Measurements from ENCODE around the gene GABPB1.

GABPB1 gene

DNA sequence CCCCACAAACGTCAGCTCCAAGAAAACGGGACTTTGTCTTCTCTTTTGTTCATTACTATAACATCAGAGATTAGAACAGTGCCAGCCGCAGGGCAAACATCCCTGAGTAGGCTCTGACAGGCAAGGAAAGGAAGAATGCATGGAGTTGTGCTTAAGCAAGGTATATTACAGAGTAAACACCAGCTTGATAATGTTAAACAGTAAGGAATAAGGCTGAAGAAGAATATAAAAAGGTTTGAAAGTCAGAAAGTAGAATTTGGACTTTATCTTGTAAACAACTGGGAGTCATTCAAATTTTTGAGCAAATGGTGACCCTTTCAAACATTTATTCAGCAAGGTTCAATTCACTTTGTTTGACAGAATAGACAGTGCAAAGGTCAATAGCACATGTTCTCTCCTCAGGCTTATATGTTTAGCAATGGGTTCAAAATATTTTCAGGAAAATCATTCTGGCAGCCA is 11.0 kb downstream of the GABPB1 start:
- TF ChIP-seq EZH2 (IDR thresholded peaks at IDR 0.05; ENCODE audit: borderline replicate concordance, low read length): no peak
- TF ChIP-seq, protein P1, sequence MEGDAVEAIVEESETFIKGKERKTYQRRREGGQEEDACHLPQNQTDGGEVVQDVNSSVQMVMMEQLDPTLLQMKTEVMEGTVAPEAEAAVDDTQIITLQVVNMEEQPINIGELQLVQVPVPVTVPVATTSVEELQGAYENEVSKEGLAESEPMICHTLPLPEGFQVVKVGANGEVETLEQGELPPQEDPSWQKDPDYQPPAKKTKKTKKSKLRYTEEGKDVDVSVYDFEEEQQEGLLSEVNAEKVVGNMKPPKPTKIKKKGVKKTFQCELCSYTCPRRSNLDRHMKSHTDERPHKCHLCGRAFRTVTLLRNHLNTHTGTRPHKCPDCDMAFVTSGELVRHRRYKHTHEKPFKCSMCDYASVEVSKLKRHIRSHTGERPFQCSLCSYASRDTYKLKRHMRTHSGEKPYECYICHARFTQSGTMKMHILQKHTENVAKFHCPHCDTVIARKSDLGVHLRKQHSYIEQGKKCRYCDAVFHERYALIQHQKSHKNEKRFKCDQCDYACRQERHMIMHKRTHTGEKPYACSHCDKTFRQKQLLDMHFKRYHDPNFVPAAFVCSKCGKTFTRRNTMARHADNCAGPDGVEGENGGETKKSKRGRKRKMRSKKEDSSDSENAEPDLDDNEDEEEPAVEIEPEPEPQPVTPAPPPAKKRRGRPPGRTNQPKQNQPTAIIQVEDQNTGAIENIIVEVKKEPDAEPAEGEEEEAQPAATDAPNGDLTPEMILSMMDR (IDR thresholded peaks at IDR 0.05; ENCODE audit: low read length): no peak
- Histone ChIP-seq H3K9me2 (ENCODE audit: low read depth, low read length) (no peaks in the 10 kb centered on the region), H3K36me3 (ENCODE audit: insufficient read depth, low read length) (no peaks in the 10 kb centered on the region), H3K9ac (ENCODE audit: low read length) (no peak overlapping the region), H3F3A (ENCODE audit: insufficient read depth, low read length) (no peaks in the 10 kb centered on the region), H3K27me3 (ENCODE audit: insufficient read depth, low read length) (no peaks in the 10 kb centered on the region), H3K27ac (ENCODE audit: low read depth, low read length, poor library complexity, severe bottlenecking) (no peak overlapping the region), H3K9me3 (ENCODE audit: low read length) (no peaks in the 10 kb centered on the region), H3K4me3 (ENCODE audit: low read depth, low read length, poor library complexity, severe bottlenecking) (no peak overlapping the region), H2AFZ (ENCODE audit: low read length) (no peak overlapping the region), H3K4me2 (ENCODE audit: low read length) (no peak overlapping the region), H3K4me1 (ENCODE audit: insufficient read depth, low read length, severe bottlenecking) (peaks cover 13% of the 10 kb centered on the region), H4K20me1 (ENCODE audit: insufficient read depth, low read length) (no peaks in the 10 kb centered on the region), H3K79me2 (ENCODE audit: insufficient read depth, low read length) (peaks cover 51% of the 10 kb centered on the region)

GRCh38 chr15:50341616-50342136 is 13.3 kb downstream of the GABPB1 start:
- H3K27me3 ChIP-seq (ENCODE audit: insufficient read depth, low read length): no peaks in the 10 kb centered on the region
- peaks cover 31% of the 10 kb centered on the region for H3K79me2 ChIP-seq (ENCODE audit: insufficient read depth, low read length)
- H3K9me2 ChIP-seq (ENCODE audit: low read depth, low read length): no peaks in the 10 kb centered on the region
- no peak overlapping the region for H3K27ac ChIP-seq (ENCODE audit: low read depth, low read length, poor library complexity, severe bottlenecking)
- H3K4me3 ChIP-seq (ENCODE audit: low read depth, low read length, poor library complexity, severe bottlenecking): no peak overlapping the region
- no peaks in the 10 kb centered on the region for H3K9me3 ChIP-seq (ENCODE audit: low read length)
- H3K4me2 ChIP-seq (ENCODE audit: low read length): no peak overlapping the region
- H3K36me3 ChIP-seq (ENCODE audit: insufficient read depth, low read length): no peaks in the 10 kb centered on the region; the same call in 1 of the 2 replicates
- H4K20me1 ChIP-seq (ENCODE audit: insufficient read depth, low read length): no peaks in the 10 kb centered on the region
- no peak overlapping the region for H3K9ac ChIP-seq (ENCODE audit: low read length)
- H2AFZ ChIP-seq (ENCODE audit: low read length): no peak overlapping the region
- H3K4me1 ChIP-seq (ENCODE audit: insufficient read depth, low read length, severe bottlenecking): peaks cover under 1% of the 10 kb centered on the region
- H3F3A ChIP-seq (ENCODE audit: insufficient read depth, low read length): no peaks in the 10 kb centered on the region
- no peak for TF ChIP-seq EZH2 (IDR thresholded peaks at IDR 0.05; ENCODE audit: borderline replicate concordance, low read length)
- TF ChIP-seq, protein P1 (IDR thresholded peaks at IDR 0.05; ENCODE audit: low read length): no peak

DNA sequence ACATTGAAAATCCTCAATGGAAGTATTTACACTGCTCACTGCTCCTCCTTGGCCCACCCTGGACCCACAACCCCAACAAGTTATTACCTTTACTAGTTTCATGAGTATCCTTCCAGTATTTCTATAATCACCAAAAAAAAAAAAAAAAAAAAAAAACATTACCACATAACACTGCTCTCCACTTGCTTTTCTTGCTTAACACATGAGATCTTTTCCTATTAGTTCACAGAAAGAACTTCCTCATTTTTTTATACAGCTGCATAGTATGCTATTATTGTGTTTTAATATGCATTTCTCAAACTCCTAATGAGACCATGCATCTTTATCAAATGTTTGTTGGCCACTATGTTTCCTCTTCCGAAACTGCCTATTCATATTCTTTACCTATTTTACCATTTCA is 14.6 kb downstream of the GABPB1 start:
- no peak overlapping the region for H3K4me2 ChIP-seq (ENCODE audit: low read length)
- no peaks in the 10 kb centered on the region for H3K9me2 ChIP-seq (ENCODE audit: low read depth, low read length)
- no peaks in the 10 kb centered on the region for H3K9me3 ChIP-seq (ENCODE audit: low read length)
- H2AFZ ChIP-seq (ENCODE audit: low read length): no peak overlapping the region
- no peaks in the 10 kb centered on the region for H3K4me1 ChIP-seq (ENCODE audit: insufficient read depth, low read length, severe bottlenecking)
- TF ChIP-seq, protein P1 (IDR thresholded peaks at IDR 0.05; ENCODE audit: low read length): no peak
- TF ChIP-seq EZH2 (IDR thresholded peaks at IDR 0.05; ENCODE audit: borderline replicate concordance, low read length): no peak
- no peak overlapping the region for H3K9ac ChIP-seq (ENCODE audit: low read length)
- no peak overlapping the region for H3K27ac ChIP-seq (ENCODE audit: low read depth, low read length, poor library complexity, severe bottlenecking)
- H3F3A ChIP-seq (ENCODE audit: insufficient read depth, low read length): no peaks in the 10 kb centered on the region
- no peaks in the 10 kb centered on the region; the same call in 1 of the 2 replicates for H3K36me3 ChIP-seq (ENCODE audit: insufficient read depth, low read length)
- H4K20me1 ChIP-seq (ENCODE audit: insufficient read depth, low read length): no peaks in the 10 kb centered on the region
- no peak overlapping the region for H3K4me3 ChIP-seq (ENCODE audit: low read depth, low read length, poor library complexity, severe bottlenecking)
- peaks cover 23% of the 10 kb centered on the region for H3K79me2 ChIP-seq (ENCODE audit: insufficient read depth, low read length)
- H3K27me3 ChIP-seq (ENCODE audit: insufficient read depth, low read length): no peaks in the 10 kb centered on the region
